Astrocyte of the spinal cord (primary cell): ENCODE results near the gene SLC36A2.
"Not testable (repeated sequence)": the region's sequence is repeated elsewhere in the genome, so short reads cannot be mapped to it uniquely, and the experiment has no call there.

Source experiments
- DNase-seq: peaks from one replicate; pipeline ENCODE4 v3.0.0; 2011; ENCODE audit warnings: low read depth, low spot score
- H3K4me3 ChIP-seq: 2 replicates; pipeline ENCODE4 v1.5.1; 2011; ENCODE audit warnings: low read depth, mild to moderate bottlenecking, low read length, moderate library complexity
- CTCF ChIP-seq: IDR thresholded peaks from 2 replicates; pipeline ENCODE4 v1.5.1; 2012; ENCODE audit warnings: low read depth, mild to moderate bottlenecking, low read length, inconsistent platforms
- in situ Hi-C: cut with HindIII; loops from 2 replicates; pipeline ENCODE4 v1.10.0; 2017; ENCODE audit warnings: low sequenced_read_pairs

SLC36A2 gene

GRCh38 chr5:151318850-151319732, 28.3 kb downstream of the SLC36A2 start:
- DNase-seq: peak; percentile 0
- peak; percentile 26 for TF ChIP-seq CTCF
- H3K4me3 ChIP-seq: no peak overlapping the region
- in situ Hi-C loops: no loop called here

DNA sequence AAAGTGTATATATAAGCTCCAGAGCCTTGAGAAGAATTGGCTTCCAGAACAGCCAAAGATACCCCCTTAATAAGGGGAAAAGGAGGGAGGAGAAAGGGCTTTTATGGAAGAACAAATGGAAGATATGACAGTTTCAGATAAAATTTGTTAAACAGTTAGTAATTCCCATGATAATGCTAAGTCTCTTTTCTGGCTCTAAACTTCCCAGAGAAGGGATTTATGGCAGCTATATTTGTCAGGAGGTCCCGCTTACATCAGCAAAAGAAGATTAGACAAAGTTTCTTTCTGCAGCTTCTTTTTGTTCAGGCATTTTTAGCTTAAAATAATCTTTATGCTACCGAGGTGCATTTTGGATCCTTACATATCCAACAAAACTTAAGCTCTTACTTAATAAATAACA, 29.5 kb downstream of the SLC36A2 start:
- no peak overlapping the region for H3K4me3 ChIP-seq
- in situ Hi-C loops: no loop called here
- DNase-seq: no peak
- TF ChIP-seq CTCF: no peak

DNA sequence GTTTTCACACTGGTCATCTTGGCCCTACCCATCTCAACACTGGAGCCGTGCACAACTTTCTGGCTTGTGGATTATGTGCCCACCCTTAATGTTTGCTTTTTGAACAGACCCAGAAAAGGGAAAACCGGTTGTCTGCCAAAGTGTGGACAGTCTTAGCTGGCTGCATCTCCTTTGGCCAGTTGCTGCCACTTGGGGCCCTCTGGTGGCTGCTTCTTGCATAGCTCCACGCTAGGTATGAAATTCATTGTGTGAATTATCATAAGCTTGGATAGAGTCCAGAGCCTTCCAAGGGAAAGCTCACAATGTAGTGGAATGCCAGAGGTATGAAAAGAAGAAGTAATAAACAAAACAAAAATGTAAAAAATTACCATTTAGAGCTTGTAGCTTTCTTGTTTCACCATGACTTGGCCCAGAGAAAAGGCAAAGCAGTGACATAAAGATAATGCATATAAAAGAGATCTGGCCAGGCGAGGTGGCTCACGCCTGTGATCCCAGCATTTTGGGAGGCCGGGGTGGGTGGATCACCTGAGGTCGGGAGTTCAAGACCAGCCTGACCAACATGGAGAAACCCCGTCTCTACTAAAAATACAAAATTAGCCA, 31.3 kb downstream of the SLC36A2 start:
- DNase-seq: peak; percentile 61
- TF ChIP-seq CTCF: peak; percentile 97
- in situ Hi-C loops: no loop called here
- no peak overlapping the region for H3K4me3 ChIP-seq

DNA sequence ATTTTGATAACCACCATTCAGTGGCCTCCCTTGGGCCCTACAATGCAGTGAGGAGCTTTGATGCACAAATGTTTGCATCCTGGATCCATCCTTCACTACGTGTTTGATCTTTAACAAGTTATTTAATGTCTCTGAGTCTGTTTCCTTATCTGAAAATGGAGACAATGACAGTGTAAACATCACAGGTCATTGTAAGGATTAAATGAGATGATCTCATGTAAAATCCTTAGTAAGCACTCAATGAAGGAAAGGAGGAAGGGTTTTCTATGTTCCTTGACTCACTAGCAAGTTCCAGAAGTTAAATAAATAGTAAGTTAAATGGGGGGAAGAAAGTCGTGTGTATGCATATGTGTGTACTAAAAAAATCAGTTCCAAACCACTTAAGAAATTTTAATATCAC, 34.0 kb downstream of the SLC36A2 start:
- no peak for TF ChIP-seq CTCF
- DNase-seq: no peak
- in situ Hi-C loops: no loop called here
- no peak overlapping the region for H3K4me3 ChIP-seq

DNA sequence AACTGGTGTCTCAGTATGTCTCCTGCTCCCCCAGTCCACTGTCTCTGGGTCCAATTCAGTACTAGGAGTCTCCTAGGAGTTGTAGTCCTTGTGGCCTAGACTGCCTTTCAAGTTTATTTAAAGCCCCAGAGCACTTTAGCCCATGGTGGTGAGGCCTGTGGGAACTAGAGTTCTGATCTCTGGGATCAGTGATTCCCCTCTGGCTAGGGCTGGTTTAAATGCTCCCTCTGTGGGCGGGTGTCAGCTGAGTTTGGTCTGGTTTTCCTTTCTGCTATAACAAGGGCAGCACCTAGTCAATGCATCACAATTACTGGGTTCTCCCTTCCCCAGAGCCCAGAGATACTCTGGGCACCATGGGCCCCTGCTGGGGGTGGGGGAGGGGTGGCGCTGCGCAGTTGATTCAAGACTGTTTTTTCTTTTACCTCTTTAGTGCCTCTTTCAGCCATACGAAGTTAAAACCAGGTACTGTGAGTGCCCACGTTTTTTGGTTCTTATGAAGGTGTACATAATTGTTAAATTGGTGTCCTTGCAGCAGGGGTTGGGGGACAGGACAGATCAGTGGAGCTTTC, 34.5 kb downstream of the SLC36A2 start:
- in situ Hi-C loops: no loop called here
- TF ChIP-seq CTCF: no peak

DNA sequence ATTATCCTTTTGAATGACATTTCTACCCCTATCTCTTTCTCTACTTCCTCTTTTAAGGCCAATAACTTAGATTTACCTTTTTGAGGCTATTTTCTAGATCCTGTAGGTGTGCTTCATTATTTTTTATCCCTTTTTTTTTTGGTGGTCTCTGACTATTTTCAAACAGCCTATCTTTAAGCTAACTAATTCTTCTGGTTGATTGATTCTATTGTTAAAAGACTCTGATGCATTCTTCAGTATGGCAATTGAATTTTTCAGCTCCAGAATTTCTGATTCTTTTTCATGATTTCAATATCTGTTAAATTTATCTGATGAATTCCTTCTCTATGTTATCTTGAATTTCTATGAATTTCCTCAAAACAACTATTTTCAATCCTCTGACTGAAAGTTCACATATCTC, 36.4 kb downstream of the SLC36A2 start:
- no peak for TF ChIP-seq CTCF
- no peak for DNase-seq
- H3K4me3 ChIP-seq: no peak overlapping the region
- in situ Hi-C loops: no loop called here

More for the DNA sequence above, 34.5 kb downstream of the SLC36A2 start:
- no peak overlapping the region for H3K4me3 ChIP-seq
- no peak for DNase-seq

- in situ Hi-C loops, DNase-seq, H3K4me3 ChIP-seq: not testable (repeated sequence)
These were observed 37.5 kb downstream of the SLC36A2 start for GRCh38 chr5:151309821-151310220.

DNA sequence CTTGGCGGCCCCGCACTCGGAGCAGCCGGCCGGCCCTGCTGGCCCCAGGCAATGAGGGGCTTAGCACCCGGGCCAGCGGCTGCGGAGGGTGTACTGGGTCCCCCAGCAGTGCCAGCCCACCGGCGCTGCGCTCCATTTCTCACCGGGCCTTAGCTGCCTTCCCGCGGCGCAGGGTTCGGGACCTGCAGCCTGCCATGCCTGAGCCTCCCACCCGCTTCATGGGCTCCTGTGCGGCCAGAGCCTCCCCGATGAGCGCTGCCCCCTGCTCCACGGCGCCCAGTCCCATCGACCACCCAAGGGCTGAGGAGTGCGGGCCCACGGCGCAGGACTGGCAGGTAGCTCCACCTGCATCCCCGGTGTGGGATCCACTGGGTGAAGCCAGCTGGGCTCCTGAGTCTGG, 38.1 kb downstream of the SLC36A2 start:
- in situ Hi-C loops, H3K4me3 ChIP-seq, DNase-seq: not testable (repeated sequence)
